GF-D8 (cell line): Measurements from ENCODE around the gene DNAJA4.

Experiments
- DNase-seq: peaks from one replicate; lab custom pipeline; 2025; lab: John Stamatoyannopoulos, UW

The DNAJA4 gene

DNA sequence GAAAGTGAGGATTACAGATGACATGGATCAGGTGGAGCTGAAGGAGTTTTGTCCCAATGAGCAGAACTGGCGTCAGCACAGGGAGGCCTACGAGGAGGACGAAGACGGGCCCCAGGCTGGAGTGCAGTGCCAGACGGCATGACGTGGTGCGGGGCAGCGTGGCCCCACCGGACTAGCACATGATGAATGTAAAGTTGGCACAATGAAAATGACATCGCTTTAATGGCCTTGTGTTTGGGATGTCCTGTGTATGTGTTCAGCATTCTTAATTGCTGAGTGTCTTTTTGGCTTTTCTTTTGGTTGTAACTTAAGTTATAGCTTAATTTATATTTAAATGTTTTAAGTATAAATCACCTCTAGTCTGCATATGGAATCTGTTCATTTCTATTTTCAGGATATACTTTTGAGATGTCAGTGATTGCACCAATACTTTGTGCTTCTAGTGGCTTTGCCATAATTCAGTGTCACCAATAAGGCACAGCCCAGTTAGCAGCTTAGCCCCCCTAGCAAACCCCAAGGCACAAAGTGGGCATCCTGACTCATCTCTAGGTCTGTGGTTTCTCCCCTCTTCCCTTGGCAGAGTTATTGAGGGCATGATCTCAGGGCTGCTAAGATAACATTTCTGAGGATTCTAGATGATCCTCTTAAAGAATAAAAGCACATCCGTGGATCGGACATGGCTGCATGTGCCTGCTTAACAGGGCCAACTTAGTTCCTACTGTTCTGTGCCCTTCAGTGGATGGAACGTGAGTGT lies 16.1 kb downstream of the DNAJA4 start:
- DNase-seq, result no peak

DNA sequence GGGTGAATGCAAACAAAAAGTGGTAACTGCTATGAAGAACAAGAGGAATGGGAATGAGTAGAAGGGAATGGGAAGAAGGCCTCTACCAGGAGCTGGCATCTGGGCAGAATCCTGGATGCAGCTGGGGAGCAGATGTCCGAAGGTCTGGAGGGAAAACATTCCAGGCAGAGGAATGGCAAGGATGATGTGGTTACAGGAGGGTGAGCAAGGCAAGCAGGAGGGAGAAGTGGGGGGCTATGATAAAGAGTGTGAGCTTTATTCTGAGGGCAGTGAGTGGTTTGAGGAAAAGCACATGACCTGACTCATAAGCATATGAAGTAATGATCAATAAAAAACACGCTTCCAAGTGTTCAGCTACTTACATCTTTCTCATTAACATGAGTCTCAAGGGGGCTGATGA lies 18.0 kb downstream of the DNAJA4 start:
- no peak for DNase-seq

GRCh38 chr15:78284758-78285157 lies 20.4 kb downstream of the DNAJA4 start:
- no peak for DNase-seq

DNA sequence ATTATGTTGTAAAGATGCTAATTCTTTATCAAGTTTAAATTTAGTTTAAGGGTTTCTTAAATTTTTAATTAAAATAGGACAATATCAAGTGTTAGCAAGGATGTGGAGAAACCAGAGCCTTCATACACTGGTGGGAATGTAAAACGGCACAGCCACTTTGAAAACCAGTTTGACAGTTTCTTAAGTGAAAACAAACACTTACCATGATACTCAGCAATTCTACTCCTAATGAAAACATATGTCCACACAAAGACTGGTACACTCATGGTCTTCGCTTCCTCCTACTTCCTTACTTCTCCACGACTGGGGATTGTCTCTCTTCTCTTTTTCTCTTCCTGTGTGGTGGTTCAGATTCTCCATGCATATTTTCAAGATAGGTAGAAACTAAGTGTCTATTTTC lies 25.9 kb downstream of the DNAJA4 start:
- DNase-seq, result no peak

- DNase-seq, result no peak
Observed at GRCh38 chr15:78291052-78291451, 26.7 kb downstream of the DNAJA4 start.

- DNase-seq, result no peak
Observed at GRCh38 chr15:78291698-78292097, 27.3 kb downstream of the DNAJA4 start.

GRCh38 chr15:78292219-78292618 lies 27.9 kb downstream of the DNAJA4 start:
- no peak for DNase-seq

GRCh38 chr15:78299101-78299930 lies 35.0 kb downstream of the DNAJA4 start, which contains the start of gene SKIC8:
TSS of gene SKIC8 (minus strand) at chr15:78299609. CDS start at chr15:78295686, 3,923 bp downstream.
- DNase-seq, result peak; percentile 91

DNA sequence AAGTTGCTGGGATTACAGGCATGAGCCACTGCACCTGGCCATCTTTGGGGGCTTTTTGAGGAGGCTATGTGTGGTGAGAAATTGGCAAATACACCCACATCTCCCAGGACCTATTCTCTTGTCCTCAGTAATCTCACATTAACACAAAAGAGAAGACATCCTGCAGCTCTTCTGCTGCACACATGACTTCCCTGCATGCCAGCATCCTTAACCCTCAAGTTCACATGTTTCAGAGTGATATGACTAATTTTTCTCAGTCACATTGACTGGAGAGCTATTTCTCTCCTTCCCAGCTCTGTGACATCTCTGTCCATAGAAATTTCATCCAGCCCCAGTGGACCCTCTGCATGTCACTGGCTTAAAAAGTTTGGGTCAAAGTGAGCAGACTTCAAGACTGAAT lies 37.0 kb downstream of the DNAJA4 start:
- no peak for DNase-seq

DNA sequence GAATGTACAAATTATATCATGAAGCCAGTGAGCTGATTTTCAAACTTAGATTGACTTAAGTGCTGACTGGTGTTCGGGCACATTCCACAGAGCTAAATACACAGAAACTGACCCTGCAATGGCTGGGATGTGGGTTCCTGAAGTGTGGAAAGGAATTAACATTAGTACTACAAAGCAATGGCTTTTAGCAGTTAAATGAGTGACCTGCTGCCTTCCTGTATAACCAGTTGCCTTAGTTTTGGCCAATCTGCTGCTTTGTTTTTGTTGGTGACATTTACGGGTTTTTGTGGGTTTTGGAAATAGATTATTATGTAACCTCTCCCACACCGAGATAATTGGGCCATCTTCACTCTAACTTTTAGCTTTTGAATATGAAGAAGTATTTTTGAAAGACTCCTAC lies 37.5 kb downstream of the DNAJA4 start:
- DNase-seq, result peak; percentile 69

GRCh38 chr15:78302579-78303312 lies 38.4 kb downstream of the DNAJA4 start:
- no peak for DNase-seq

DNA sequence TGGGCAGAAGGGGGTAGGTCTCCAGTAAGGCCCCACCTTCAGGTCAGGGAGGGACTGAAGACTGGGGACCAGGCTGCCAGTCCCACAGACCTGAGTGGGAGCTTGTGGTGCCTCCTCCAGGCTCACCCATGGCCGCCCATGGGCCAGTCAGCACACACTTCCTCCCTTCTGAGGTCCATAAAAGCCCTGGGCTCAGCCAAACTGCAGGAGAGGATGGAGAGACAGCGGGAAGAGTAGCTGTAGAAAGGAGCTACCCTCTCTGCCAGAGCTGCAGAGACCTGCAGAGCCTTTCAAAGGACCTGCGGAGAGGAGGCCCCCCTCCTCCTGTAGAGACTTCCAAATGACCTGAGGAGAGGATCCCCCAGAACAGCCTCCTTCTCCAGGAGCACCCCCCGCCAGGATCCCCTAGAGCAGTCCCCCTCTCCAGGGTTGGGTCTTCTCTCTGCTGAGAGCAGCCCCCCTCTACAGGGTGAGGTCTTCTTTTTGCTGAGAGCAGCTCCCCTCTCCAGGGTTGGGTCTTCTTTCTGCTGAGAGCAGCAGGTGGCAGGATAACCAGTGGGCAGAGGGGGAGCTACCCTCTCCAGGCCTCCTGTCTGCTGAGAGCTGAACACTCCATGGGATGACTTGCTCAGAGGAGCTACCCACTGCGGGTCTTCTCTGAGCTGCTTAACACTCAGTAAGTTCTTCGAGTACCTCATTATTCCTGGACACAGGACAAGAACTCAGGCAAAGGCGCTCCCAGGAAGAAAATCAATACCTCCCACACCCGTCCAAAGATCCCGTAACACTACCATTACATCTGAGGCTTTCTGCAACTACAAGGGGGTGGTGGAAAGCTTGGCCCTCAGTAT lies 40.1 kb downstream of the DNAJA4 start:
- DNase-seq, result no peak

DNA sequence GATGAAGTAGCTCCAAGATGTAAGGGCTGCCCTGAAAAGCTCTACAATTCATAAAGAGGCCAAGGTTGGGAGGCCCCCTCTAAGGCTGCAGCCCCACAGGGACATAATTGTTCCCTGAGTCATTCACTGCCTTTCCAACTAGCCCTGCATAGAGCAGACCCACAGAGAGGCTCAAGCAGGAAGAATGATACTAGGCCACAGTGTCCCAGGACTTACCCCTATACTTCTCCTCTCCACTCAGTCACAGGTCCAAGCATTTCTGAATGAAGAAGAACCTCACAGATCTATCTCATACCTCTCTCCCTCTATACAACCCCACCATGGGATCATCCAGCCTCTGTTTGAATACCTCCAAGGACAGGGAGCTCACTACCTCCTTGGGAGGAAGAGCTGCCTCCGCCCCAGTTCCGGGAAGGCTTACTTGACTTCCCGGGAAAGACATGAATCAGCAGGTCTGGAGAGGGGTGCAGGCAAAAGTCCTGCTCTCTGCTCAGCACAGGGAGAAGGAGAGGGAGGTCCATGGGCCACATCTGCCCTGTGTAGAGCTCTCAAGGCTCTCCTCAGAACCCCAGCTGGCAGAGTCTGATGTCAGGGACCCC lies 41.9 kb downstream of the DNAJA4 start:
- DNase-seq, result no peak

DNA sequence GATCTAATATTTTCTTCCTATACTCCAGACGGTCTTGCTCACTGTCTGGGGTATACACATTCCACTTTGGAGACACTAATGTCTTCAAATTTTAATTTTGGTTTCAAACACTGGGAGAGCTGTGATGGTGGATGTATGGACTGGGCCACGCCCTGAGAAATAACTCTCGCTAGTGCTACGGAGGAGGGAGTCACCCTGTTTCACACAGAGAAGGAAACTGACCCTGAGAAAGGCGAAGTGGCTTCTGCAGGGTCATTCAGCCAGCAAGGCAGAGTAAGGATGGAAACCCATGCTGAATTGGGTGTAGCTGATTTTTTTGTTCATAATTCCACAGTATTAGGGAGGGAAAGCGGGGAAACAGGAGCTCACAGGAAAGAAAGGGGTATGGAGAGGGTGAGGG lies 43.6 kb downstream of the DNAJA4 start:
- DNase-seq, result no peak

DNA sequence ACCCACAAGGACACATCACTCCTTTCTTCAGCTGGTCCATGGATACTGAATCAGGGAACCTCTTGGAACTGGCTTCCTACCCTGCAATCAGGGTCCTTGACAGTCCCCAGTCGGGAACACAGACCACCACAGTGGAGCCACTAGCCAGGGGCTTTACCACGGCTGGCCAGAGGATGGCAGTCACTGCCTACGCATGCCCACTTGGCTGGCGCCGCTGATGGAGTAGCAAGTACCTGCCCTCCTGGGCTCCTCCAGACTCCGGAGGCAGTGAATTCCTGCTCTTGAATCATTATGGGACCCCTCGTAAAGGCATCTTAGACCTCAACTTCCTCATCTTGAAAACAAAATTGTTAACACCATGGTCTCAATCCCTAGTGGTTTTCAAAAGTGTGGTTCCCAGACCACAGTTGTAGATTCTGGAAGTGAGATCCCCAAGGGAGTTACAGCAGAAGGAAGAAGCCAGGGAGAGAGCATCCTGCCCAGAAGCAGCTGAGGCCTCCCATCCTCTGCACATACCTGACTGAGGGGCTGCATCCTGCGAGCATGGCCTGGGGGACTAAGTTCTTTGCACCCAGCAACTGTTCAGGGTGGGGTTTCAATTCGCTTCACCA lies 44.2 kb downstream of the DNAJA4 start:
- no peak for DNase-seq

GRCh38 chr15:78311292-78311691 lies 46.9 kb downstream of the DNAJA4 start:
- DNase-seq, result no peak

DNA sequence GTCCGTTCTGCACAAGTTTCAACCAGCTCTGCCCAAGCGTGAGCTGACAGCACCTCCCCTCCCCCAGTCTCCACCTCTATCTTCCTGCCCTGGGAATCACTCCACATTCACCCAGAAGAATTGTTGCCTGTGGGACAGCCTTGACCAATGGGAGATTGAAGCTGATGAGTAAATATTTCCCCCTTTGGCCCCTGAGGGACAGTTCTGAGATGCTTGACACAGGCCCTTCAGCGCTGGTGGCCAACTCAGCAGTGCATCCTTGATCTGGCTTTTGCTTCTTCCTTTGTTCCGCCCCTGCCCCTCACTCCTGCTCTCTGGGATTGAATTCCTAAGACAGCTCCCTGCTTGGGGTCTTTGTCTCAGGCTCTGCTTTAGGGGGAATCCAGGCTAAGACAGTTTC lies 48.2 kb downstream of the DNAJA4 start:
- DNase-seq, result no peak

- no peak for DNase-seq
Observed at GRCh38 chr15:78312957-78313356, 48.6 kb downstream of the DNAJA4 start.

DNA sequence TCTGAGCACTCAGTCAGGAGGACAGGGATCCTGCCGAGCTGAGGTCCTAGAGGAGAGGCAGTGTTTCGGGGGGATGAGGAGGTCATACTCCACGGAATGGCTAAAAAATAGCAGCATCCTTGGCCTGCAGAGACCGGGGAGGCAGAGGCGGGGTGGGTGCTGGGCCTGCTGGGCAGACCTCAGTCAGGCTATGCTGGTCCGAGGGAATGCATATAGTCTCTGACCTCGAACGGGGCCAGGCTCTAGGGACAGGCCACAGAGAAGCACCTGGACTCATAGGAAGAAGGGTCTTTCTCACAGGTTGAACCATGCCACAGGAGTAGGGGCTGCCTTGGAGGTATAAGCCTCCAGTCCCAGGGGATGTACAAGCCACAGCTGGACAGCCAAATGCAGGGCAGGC lies 49.0 kb downstream of the DNAJA4 start:
- DNase-seq, result no peak

- DNase-seq, result no peak
Observed at GRCh38 chr15:78314181-78314581, 49.8 kb downstream of the DNAJA4 start.
